Thyroid gland (tissue), 4 donors: ENCODE measurements around the gene INSYN2A. TPM values are rescaled to one million over a fixed set of nuclear protein-coding genes. Genes with fewer than 3 reads are reported as not detected.

ENCODE experiments used
- DNase-seq, 2 donors: peaks; one replicate each; pipeline ENCODE4 v3.0.0-alpha.2; 2019
- H3K27ac ChIP-seq, 3 donors: fragments of 200-600 bp; sonication (generic); 1 replicate in 2 of 3; 2 replicates in 1 of 3; pipeline ENCODE4 v1.5.1; 2016 to 2019; ENCODE audit warnings: mild to moderate bottlenecking in 1 of 3, moderate library complexity in 1 of 3
- H3K27me3 ChIP-seq: fragments of 200-600 bp; sonication (generic); one replicate; pipeline ENCODE4 v1.5.1; 2019
- H3K36me3 ChIP-seq, 2 donors: fragments of 200-600 bp; sonication (generic); one replicate each; pipeline ENCODE4 v1.5.1; 2016 to 2019
- H3K4me1 ChIP-seq, 2 donors: fragments of 200-600 bp; sonication (generic); one replicate each; pipeline ENCODE4 v1.5.1; 2017 to 2019
- H3K4me3 ChIP-seq, 3 donors: fragments of 200-600 bp; sonication (generic); replicated peaks in 1 of 3; 1 replicate in 2 of 3; 2 replicates in 1 of 3; pipeline ENCODE4 v1.5.1; 2016; ENCODE audit warnings: mild to moderate bottlenecking in 1 of 3
- H3K9me3 ChIP-seq: fragments of 200-600 bp; sonication (generic); one replicate; pipeline ENCODE4 v1.5.1; 2017
- CTCF ChIP-seq, 6 experiments: fragments of 200-600 bp in 3 of 6; fragments of 450-650 bp in 3 of 6; sonication (generic) in 3 of 6; IDR thresholded peaks; one replicate each; pipeline ENCODE4 v1.5.1; 2016 to 2019; ENCODE audit warnings: antibody characterized with exemption in 6 of 6, mild to moderate bottlenecking in 2 of 6, inconsistent platforms in 1 of 6, moderate library complexity in 1 of 6
- POLR2A ChIP-seq, 2 donors: fragments of 450-650 bp; IDR thresholded peaks; one replicate each; pipeline ENCODE4 v1.6.1; 2017; ENCODE audit warnings: antibody characterized with exemption in 2 of 2, mild to moderate bottlenecking in 2 of 2, moderate library complexity in 1 of 2
- WGBS, 2 donors: methylation state at CpG; one replicate each; pipeline ENCODE4 v1.1.5; 2017; 5-methylcytosine and 5-hydroxymethylcytosine counted together
- intact Hi-C: fragments of 100-400 bp; cut with DNase I; formaldehyde crosslinking; loops from one replicate; pipeline ENCODE4 v1.15.1; 2023
- total RNA-seq, 4 donors: library from RNA; depleted of rRNA; stranded (reverse); fragments of >200 nt; gene quantifications; one replicate each; pipeline ENCODE4 v1.2.3, GENCODE V29; 2016

Gene INSYN2A
- total RNA-seq, 4 donors from 2014 or later, result 0.27 TPM; not detected in 3

- Histone ChIP-seq H3K27ac (no peak overlapping the region), H3K4me1 (peaks cover 7 to 18% of the 10 kb centered on the region in 2 donors), H3K27me3 (no peaks in the 10 kb centered on the region), H3K9me3 (no peaks in the 10 kb centered on the region), H3K4me3 (no peak overlapping the region), H3K36me3 (no peaks in the 10 kb centered on the region)
- WGBS, 2 donors, result 96 to 97% methylated on average over 5 of the region's 5 CpGs
- intact Hi-C loops, result no loop called here
- DNase-seq, result no peak
- TF ChIP-seq CTCF (IDR thresholded peaks at IDR 0.05) (no peak), POLR2A (IDR thresholded peaks at IDR 0.05) (no peak)
Observed at GRCh38 chr10:127198307-127198706, 1.9 kb upstream of the INSYN2A start.

- 63 to 67% methylated on average over 4 to 5 of the region's 5 CpGs for WGBS, 2 donors
- DNase-seq, result no peak
- H3K36me3 ChIP-seq, result no peaks in the 10 kb centered on the region
- peaks cover 7 to 18% of the 10 kb centered on the region in 2 donors for H3K4me1 ChIP-seq
- intact Hi-C loops, result no loop called here
- no peak overlapping the region for H3K4me3 ChIP-seq
- no peaks in the 10 kb centered on the region for H3K27me3 ChIP-seq
- TF ChIP-seq CTCF (IDR thresholded peaks at IDR 0.05) (no peak), POLR2A (IDR thresholded peaks at IDR 0.05) (no peak)
- H3K9me3 ChIP-seq, result no peaks in the 10 kb centered on the region
- no peak overlapping the region for H3K27ac ChIP-seq
Observed at GRCh38 chr10:127197154-127197432, 702 bp upstream of the INSYN2A start.

- intact Hi-C loops, result no loop called here
- DNase-seq, result peak in 1 of 2 donors; percentile 7
- no peaks in the 10 kb centered on the region for H3K27me3 ChIP-seq
- no peaks in the 10 kb centered on the region for H3K36me3 ChIP-seq
- 1 to 2% methylated on average over 17 to 25 of the region's 91 CpGs for WGBS, 2 donors
- TF ChIP-seq POLR2A (IDR thresholded peaks at IDR 0.05) (no peak), CTCF (IDR thresholded peaks at IDR 0.05) (no peak)
- H3K9me3 ChIP-seq, result no peaks in the 10 kb centered on the region
- peaks cover 7 to 18% of the 10 kb centered on the region in 2 donors for H3K4me1 ChIP-seq
- peak overlapping the region in 1 of 3 donors; percentile 29 for H3K4me3 ChIP-seq
- no peak overlapping the region for H3K27ac ChIP-seq
Observed at GRCh38 chr10:127195571-127196281, 665 bp downstream of the INSYN2A start.

GRCh38 chr10:127195041-127195506, 1.3 kb downstream of the INSYN2A start:
- intact Hi-C loops, result no loop called here
- no peak for DNase-seq
- Histone ChIP-seq H3K9me3 (no peaks in the 10 kb centered on the region), H3K4me3 (peak overlapping the region in 1 of 3 donors; percentile 29), H3K36me3 (no peaks in the 10 kb centered on the region), H3K4me1 (peaks cover 7 to 18% of the 10 kb centered on the region in 2 donors), H3K27me3 (no peaks in the 10 kb centered on the region), H3K27ac (no peak overlapping the region)
- TF ChIP-seq POLR2A (IDR thresholded peaks at IDR 0.05) (no peak), CTCF (IDR thresholded peaks at IDR 0.05) (no peak)
- WGBS, 2 donors, result 0 to 10% methylated on average over 2 to 15 of the region's 28 CpGs

- Histone ChIP-seq H3K27ac (no peak overlapping the region), H3K36me3 (no peaks in the 10 kb centered on the region), H3K4me3 (no peak overlapping the region), H3K27me3 (no peaks in the 10 kb centered on the region), H3K9me3 (no peaks in the 10 kb centered on the region), H3K4me1 (peaks cover 7 to 18% of the 10 kb centered on the region in 2 donors)
- intact Hi-C loops, result no loop called here
- DNase-seq, result no peak
- WGBS, 2 donors, result 50% methylated on average over 11 to 16 of the region's 16 CpGs
- TF ChIP-seq CTCF (IDR thresholded peaks at IDR 0.05), result no peak
- TF ChIP-seq POLR2A (IDR thresholded peaks at IDR 0.05), result no peak
Observed at GRCh38 chr10:127194599-127194998, 1.8 kb downstream of the INSYN2A start.
